Stimulated activated CD4-positive, alpha-beta T cell treated with anti-CD3 and anti-CD28 coated beads, TNF-alpha, amount 100 ng/mL, for 1 hour (primary cell): ENCODE results near the gene CMSS1.
"Not testable (repeated sequence)": the region's sequence is repeated elsewhere in the genome, so short reads cannot be mapped to it uniquely, and the experiment has no call there.

Source experiments
- DNase-seq, 3 donors: peaks; one replicate each; pipeline ENCODE4 v3.0.0-alpha.2; 2020; ENCODE audit warnings: low read depth in 3 of 3, low spot score in 1 of 3

Gene CMSS1

GRCh38 chr3:99817047-99817436, 620 bp upstream of the CMSS1 start:
- no peak for DNase-seq

- no peak for DNase-seq
Measured at GRCh38 chr3:99818818-99819217, 1.2 kb downstream of the CMSS1 start.

GRCh38 chr3:99823723-99824711, 6.4 kb downstream of the CMSS1 start:
- DNase-seq, result no peak

GRCh38 chr3:99825004-99825640, 7.5 kb downstream of the CMSS1 start:
- DNase-seq, result no peak

GRCh38 chr3:99829844-99830243, 12.2 kb downstream of the CMSS1 start:
- DNase-seq, result no peak

- no peak for DNase-seq
Measured at GRCh38 chr3:99833617-99834205, 16.0 kb downstream of the CMSS1 start.

GRCh38 chr3:99834211-99834957, 16.7 kb downstream of the CMSS1 start:
- DNase-seq, result no peak

- DNase-seq, result no peak
Measured at GRCh38 chr3:99836681-99837080, 19.0 kb downstream of the CMSS1 start.

GRCh38 chr3:99837715-99838114, 20.1 kb downstream of the CMSS1 start:
- DNase-seq, result no peak

GRCh38 chr3:99838755-99839154, 21.1 kb downstream of the CMSS1 start:
- DNase-seq, result no peak

GRCh38 chr3:99839613-99840012, 22.0 kb downstream of the CMSS1 start:
- no peak for DNase-seq

GRCh38 chr3:99841949-99842348, 24.3 kb downstream of the CMSS1 start:
- DNase-seq, result not testable (repeated sequence)

GRCh38 chr3:99842826-99843589, 25.3 kb downstream of the CMSS1 start:
- DNase-seq, result no peak

GRCh38 chr3:99843590-99844258, 26.1 kb downstream of the CMSS1 start:
- DNase-seq, result no peak

GRCh38 chr3:99845331-99845730, 27.7 kb downstream of the CMSS1 start:
- no peak for DNase-seq

GRCh38 chr3:99845999-99846398, 28.3 kb downstream of the CMSS1 start:
- DNase-seq, result no peak

- no peak for DNase-seq
Measured at GRCh38 chr3:99846477-99847160, 29.0 kb downstream of the CMSS1 start.

- DNase-seq, result no peak
Measured at GRCh38 chr3:99848433-99848832, 30.8 kb downstream of the CMSS1 start.

- DNase-seq, result no peak
Measured at GRCh38 chr3:99850608-99851007, 32.9 kb downstream of the CMSS1 start.
